ACHN (cell line): ENCODE results near the gene SLC30A3.

Experiments
- DNase-seq: peaks from one replicate; pipeline ENCODE4 v3.0.0-alpha.2; 2015
- in situ Hi-C: cut with HindIII; loops from 2 replicates; pipeline ENCODE4 v1.10.0; 2017; ENCODE audit warnings: low sequenced_read_pairs, low pct_ligation_motif_present, low pct_unique_long_range_greater_than_20kb

The SLC30A3 gene

GRCh38 chr2:27216416-27217137 is 46.3 kb downstream of the SLC30A3 start:
- DNase-seq: no peak
- in situ Hi-C loops: no loop called here

- no peak for DNase-seq
- in situ Hi-C loops: no loop called here
Observed at GRCh38 chr2:27214941-27215340, 47.9 kb downstream of the SLC30A3 start.

GRCh38 chr2:27212626-27213471 is 50.0 kb downstream of the SLC30A3 start:
- DNase-seq: peak; percentile 57
- in situ Hi-C loops: no loop called here

GRCh38 chr2:27211943-27212625 is 50.8 kb downstream of the SLC30A3 start, which contains the start of the genes ATRAID and SLC5A6:
ATRAID (plus strand) TSS chr2:27212041; CDS start chr2:27212369, 328 bp downstream.
SLC5A6 (minus strand) TSS chr2:27212268; CDS start chr2:27207650, 4,618 bp downstream.
- in situ Hi-C loops: no loop called here
- peak; percentile 92 for DNase-seq

GRCh38 chr2:27211241-27211942 is 51.5 kb downstream of the SLC30A3 start:
- in situ Hi-C loops: no loop called here
- DNase-seq: no peak

- DNase-seq: no peak
- in situ Hi-C loops: no loop called here
Observed at GRCh38 chr2:27209621-27210401, 53.0 kb downstream of the SLC30A3 start.

GRCh38 chr2:27208486-27209050 is 54.3 kb downstream of the SLC30A3 start:
- in situ Hi-C loops: no loop called here
- no peak for DNase-seq

- in situ Hi-C loops: no loop called here
- no peak for DNase-seq
Observed at GRCh38 chr2:27206346-27206745, 56.5 kb downstream of the SLC30A3 start.

- in situ Hi-C loops: no loop called here
- no peak for DNase-seq
Observed at GRCh38 chr2:27205206-27205605, 57.6 kb downstream of the SLC30A3 start.

GRCh38 chr2:27204566-27204965 is 58.3 kb downstream of the SLC30A3 start:
- in situ Hi-C loops: no loop called here
- DNase-seq: no peak

- DNase-seq: no peak
Observed at GRCh38 chr2:27203741-27204140, 59.1 kb downstream of the SLC30A3 start.

More at GRCh38 chr2:27203741-27204140, 59.1 kb downstream of the SLC30A3 start:
- in situ Hi-C loops: no loop called here
